Progenitor cell of endocrine pancreas (in vitro differentiated cells): ENCODE results near the gene RSBN1L. TPM values are rescaled to one million over a fixed set of nuclear protein-coding genes. Genes with fewer than 3 reads are reported as not detected.

Experiments
- DNase-seq: peaks from one replicate; pipeline ENCODE4 v3.0.0; 2021; ENCODE audit warnings: low spot score; ENCODE audit not compliant: unreplicated experiment
- H3K27ac Mint-ChIP-seq: 2 replicates; pipeline ENCODE4 v1.8.0; 2021; ENCODE audit warnings: mild to moderate bottlenecking, moderate library complexity, mixed read lengths
- H3K27me3 Mint-ChIP-seq: 2 replicates; pipeline ENCODE4 v1.8.0; 2021; ENCODE audit warnings: mixed read lengths
- H3K36me3 Mint-ChIP-seq: 2 replicates; pipeline ENCODE4 v1.8.0; 2022; ENCODE audit warnings: mixed read lengths; ENCODE audit not compliant: insufficient read depth
- H3K4me1 Mint-ChIP-seq: 2 replicates; pipeline ENCODE4 v1.8.0; 2021; ENCODE audit warnings: low read depth, mixed read lengths
- H3K4me3 Mint-ChIP-seq: 2 replicates; pipeline ENCODE4 v1.8.0; 2021; ENCODE audit warnings: low read depth, mild to moderate bottlenecking, moderate library complexity, mixed read lengths
- H3K9me3 Mint-ChIP-seq: 2 replicates; pipeline ENCODE4 v1.8.0; 2021; ENCODE audit warnings: low read depth, mixed read lengths
- total RNA-seq: library from RNA; stranded (reverse); gene quantifications from 2 replicates; pipeline ENCODE4 v1.2.1, GENCODE V29; 2021
- TF ChIP-seq, protein P1 (sequence below): fragments of 200-600 bp; sonication (generic); IDR thresholded peaks from one replicate; pipeline ENCODE4 v1.5.0; 2021; ENCODE audit warnings: antibody characterized with exemption, mild to moderate bottlenecking; ENCODE audit not compliant: unreplicated experiment

Gene RSBN1L
- total RNA-seq, 1 donor from 2014 or later = 24.5 TPM

DNA sequence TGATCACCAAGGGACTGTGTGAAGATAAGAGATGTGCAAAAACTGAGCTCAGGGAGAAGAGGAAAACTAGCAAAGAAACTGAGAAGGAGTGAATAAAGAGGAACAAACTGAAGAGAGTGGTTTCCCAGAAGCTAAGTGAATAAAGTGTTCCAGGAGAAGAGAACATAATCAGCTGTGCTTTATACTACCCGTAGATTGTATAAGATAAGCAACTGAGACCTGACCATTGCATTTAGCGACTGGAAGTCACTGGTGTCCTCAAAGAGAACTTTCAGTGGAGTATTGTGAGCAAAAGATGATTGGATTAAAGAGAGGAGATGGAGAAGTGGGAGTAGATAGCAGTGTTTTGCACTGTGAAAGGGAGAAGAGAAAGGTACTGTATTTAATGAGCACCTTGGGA, 116.9 kb downstream of the RSBN1L start:
- Mint-ChIP-seq H3K4me3 (no peak overlapping the region), H3K36me3 (peaks cover 19% of the 10 kb centered on the region), H3K27ac (no peak overlapping the region), H3K4me1 (peaks cover 7% of the 10 kb centered on the region), H3K27me3 (no peaks in the 10 kb centered on the region), H3K9me3 (peaks cover 17% of the 10 kb centered on the region)
- DNase-seq = no peak
- TF ChIP-seq, protein P1, sequence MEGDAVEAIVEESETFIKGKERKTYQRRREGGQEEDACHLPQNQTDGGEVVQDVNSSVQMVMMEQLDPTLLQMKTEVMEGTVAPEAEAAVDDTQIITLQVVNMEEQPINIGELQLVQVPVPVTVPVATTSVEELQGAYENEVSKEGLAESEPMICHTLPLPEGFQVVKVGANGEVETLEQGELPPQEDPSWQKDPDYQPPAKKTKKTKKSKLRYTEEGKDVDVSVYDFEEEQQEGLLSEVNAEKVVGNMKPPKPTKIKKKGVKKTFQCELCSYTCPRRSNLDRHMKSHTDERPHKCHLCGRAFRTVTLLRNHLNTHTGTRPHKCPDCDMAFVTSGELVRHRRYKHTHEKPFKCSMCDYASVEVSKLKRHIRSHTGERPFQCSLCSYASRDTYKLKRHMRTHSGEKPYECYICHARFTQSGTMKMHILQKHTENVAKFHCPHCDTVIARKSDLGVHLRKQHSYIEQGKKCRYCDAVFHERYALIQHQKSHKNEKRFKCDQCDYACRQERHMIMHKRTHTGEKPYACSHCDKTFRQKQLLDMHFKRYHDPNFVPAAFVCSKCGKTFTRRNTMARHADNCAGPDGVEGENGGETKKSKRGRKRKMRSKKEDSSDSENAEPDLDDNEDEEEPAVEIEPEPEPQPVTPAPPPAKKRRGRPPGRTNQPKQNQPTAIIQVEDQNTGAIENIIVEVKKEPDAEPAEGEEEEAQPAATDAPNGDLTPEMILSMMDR = no peak

DNA sequence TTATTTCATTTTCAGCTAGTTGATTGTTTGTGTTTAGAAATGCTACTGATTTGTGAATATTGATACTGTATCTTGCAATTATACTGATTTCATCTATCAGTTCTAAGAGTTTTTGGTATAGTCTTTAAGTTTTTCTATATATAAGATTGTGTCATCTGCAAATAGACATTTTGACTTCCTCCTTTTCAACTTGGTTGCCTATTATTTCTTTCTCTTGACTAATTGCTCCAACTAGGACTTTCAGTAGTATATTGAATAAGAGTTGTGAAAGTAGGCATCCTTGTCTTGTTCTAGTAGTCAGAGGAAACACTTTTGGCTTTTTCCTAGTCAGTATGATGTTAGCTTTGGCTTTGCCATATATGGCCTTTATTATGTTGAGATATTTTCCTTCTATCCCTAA, 122.8 kb downstream of the RSBN1L start:
- Mint-ChIP-seq H3K27me3 (no peaks in the 10 kb centered on the region), H3K9me3 (peaks cover 53% of the 10 kb centered on the region), H3K27ac (no peak overlapping the region), H3K4me3 (no peak overlapping the region), H3K36me3 (peaks cover 55% of the 10 kb centered on the region), H3K4me1 (no peaks in the 10 kb centered on the region)
- no peak for DNase-seq
- TF ChIP-seq, protein P1 = no peak

DNA sequence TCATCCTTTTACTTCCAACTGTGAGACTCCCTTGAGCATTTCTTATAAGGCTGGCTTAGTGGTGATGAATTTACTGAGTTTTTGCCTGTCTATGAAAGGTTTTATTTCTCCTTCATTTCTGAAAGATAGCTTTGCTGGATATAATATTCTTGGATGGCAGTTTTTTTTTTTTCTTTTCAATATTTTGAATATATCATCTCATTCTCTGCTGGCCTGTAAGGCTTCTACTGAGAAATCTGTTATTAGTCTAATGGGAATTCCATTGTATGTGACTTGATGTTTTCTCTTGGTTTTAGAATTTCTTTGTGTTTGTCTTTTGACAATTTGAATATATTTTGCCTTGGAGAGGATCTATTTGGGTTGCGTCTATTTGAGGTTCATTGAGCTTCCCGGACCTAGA, 124.7 kb downstream of the RSBN1L start:
- H3K27me3 Mint-ChIP-seq = no peaks in the 10 kb centered on the region
- DNase-seq = no peak
- peaks cover 58% of the 10 kb centered on the region for H3K9me3 Mint-ChIP-seq
- H3K4me3 Mint-ChIP-seq = no peak overlapping the region
- H3K4me1 Mint-ChIP-seq = no peaks in the 10 kb centered on the region
- no peak overlapping the region for H3K27ac Mint-ChIP-seq
- peaks cover 57% of the 10 kb centered on the region for H3K36me3 Mint-ChIP-seq
- TF ChIP-seq, protein P1 = no peak

DNA sequence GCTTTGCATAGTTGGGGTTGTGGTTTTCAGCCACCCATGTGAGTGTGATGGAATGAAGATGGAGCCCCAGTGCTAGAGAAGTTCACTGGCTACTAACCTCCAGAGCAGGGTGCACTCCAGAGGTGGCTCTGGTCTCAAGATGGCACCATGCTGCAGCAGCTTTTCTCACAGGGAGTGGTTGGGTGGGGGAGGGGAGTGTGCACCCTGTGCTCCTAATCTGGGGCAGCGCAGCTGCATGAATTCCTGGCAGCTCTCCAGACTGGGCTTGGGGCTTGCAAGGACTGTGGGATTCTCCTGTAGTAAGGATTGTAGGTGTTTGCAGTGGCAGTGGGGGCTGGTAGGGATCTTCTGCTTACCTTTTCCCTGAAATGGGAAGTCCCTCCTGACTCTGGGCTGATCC, 126.0 kb downstream of the RSBN1L start:
- no peaks in the 10 kb centered on the region for H3K27me3 Mint-ChIP-seq
- peaks cover 48% of the 10 kb centered on the region for H3K36me3 Mint-ChIP-seq
- no peak overlapping the region for H3K27ac Mint-ChIP-seq
- peaks cover 52% of the 10 kb centered on the region for H3K9me3 Mint-ChIP-seq
- H3K4me3 Mint-ChIP-seq = no peak overlapping the region
- TF ChIP-seq, protein P1 = no peak
- DNase-seq = no peak
- H3K4me1 Mint-ChIP-seq = no peaks in the 10 kb centered on the region

DNA sequence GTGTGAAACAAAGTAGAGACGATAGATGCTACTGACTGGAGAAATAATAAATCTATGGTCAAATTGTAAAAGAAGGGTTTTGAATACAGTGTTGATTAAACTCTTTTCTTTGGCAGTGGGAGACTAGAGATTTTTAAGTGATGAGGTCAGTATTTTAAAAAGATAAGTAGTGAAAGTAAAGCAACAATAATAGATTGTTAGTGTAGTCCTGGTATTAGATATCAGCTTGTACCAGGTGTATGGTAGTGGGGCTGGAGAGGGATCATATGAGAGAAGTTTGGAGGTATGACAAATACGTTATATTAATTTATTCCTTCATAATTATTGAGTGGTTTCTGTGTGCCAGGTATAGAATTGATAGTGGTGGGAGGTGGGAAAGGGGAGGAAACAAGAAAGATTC, 127.5 kb downstream of the RSBN1L start:
- Mint-ChIP-seq H3K36me3 (peaks cover 38% of the 10 kb centered on the region), H3K4me1 (no peaks in the 10 kb centered on the region), H3K27me3 (no peaks in the 10 kb centered on the region), H3K4me3 (no peak overlapping the region), H3K9me3 (peaks cover 43% of the 10 kb centered on the region), H3K27ac (no peak overlapping the region)
- TF ChIP-seq, protein P1 = no peak
- DNase-seq = no peak

DNA sequence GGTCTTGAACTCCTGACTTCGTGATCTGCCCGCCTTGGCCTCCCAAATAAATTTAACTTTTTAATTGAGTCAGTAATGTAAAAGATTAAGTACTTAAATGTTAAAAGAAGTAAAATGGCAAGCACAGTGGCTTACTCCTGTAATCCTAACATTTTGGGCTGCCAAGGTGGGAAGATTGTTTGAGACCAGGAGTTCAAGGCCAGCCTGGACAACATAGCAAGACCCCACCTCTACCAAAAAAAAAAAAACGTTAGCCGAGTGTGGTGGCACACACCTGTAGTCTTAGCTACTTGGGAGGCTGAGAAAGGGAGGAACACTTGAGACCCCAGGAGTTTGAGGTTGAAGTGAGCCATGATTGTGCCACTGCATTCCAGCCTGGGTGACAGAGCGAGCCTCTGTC, 128.4 kb downstream of the RSBN1L start:
- no peak for DNase-seq
- TF ChIP-seq, protein P1 = no peak
- Mint-ChIP-seq H3K9me3 (peaks cover 36% of the 10 kb centered on the region), H3K27me3 (no peaks in the 10 kb centered on the region), H3K27ac (no peak overlapping the region), H3K36me3 (peaks cover 33% of the 10 kb centered on the region), H3K4me1 (no peaks in the 10 kb centered on the region), H3K4me3 (no peak overlapping the region)
